Transverse colon (tissue), 4 donors: Measurements from ENCODE around the gene MPDZ. TPM values are rescaled to one million over a fixed set of nuclear protein-coding genes. Genes with fewer than 3 reads are reported as not detected.

Experiments
- DNase-seq: peaks from one replicate; pipeline ENCODE4 v3.0.0-alpha.2; 2019
- H3K27ac ChIP-seq, 4 donors: fragments of 200-600 bp; sonication (generic); 2 replicates each; pipeline ENCODE4 v1.5.1; 2016 to 2018; ENCODE audit warnings: inconsistent platforms in 4 of 4
- H3K27me3 ChIP-seq: fragments of 200-600 bp; sonication (generic); 2 replicates; pipeline ENCODE4 v1.5.1; 2017; ENCODE audit warnings: inconsistent platforms
- H3K36me3 ChIP-seq, 4 donors: fragments of 200-600 bp; sonication (generic); 2 replicates each; pipeline ENCODE4 v1.5.1; 2017 to 2019; ENCODE audit warnings: inconsistent platforms in 4 of 4
- H3K4me1 ChIP-seq, 4 donors: fragments of 200-600 bp; sonication (generic); 2 replicates each; pipeline ENCODE4 v1.5.1; 2017 to 2020; ENCODE audit warnings: inconsistent platforms in 4 of 4
- H3K4me3 ChIP-seq, 4 donors: fragments of 200-600 bp; sonication (generic); 1 replicate in 1 of 4; 2 replicates in 3 of 4; pipeline versions ENCODE4 v1.5.1 to v1.6.1; 2017 to 2019; ENCODE audit warnings: inconsistent platforms in 4 of 4
- H3K9me3 ChIP-seq, 2 donors: fragments of 200-600 bp; sonication (generic); 2 replicates each; pipeline ENCODE4 v1.5.1; 2017 to 2019; ENCODE audit warnings: inconsistent platforms in 2 of 2
- CTCF ChIP-seq, 5 experiments: fragments of 200-600 bp in 3 of 5; fragments of 450-650 bp in 2 of 5; sonication (generic) in 3 of 5; IDR thresholded peaks; 1 replicate in 2 of 5; 2 replicates in 3 of 5; pipeline ENCODE4 v1.5.1; 2016 to 2017; ENCODE audit warnings: antibody characterized with exemption in 5 of 5, inconsistent platforms in 3 of 5, mild to moderate bottlenecking in 2 of 5, moderate library complexity in 1 of 5
- EP300 ChIP-seq: sonication (generic); formaldehyde crosslinking; IDR thresholded peaks from one replicate; pipeline ENCODE4 v1.6.1; 2017; ENCODE audit warnings: antibody characterized with exemption, low read depth
- POLR2A ChIP-seq: fragments of 450-650 bp; IDR thresholded peaks from one replicate; pipeline ENCODE4 v1.6.1; 2016; ENCODE audit warnings: antibody characterized with exemption, mild to moderate bottlenecking, moderate library complexity
- POLR2AphosphoS5 ChIP-seq, 3 donors: sonication (generic); formaldehyde crosslinking; IDR thresholded peaks; one replicate each; pipeline ENCODE4 v1.6.1; 2016; ENCODE audit warnings: antibody characterized with exemption in 3 of 3
- WGBS, 2 donors: methylation state at CpG; one replicate each; pipeline ENCODE4 v1.1.5; 2018; ENCODE audit warnings: low coverage in 1 of 2; 5-methylcytosine and 5-hydroxymethylcytosine counted together
- in situ Hi-C, 4 donors: fragments of 200-750 bp; cut with MboI; loops; one replicate each; pipeline versions ENCODE4 v1.15.0 to v1.15.1; 2017; ENCODE audit warnings: low sequenced_read_pairs in 3 of 4, low pct_ligation_motif_present in 1 of 4, low pct_unique_long_range_greater_than_20kb in 1 of 4
- intact Hi-C: fragments of 100-400 bp; cut with DNase I; formaldehyde crosslinking; loops from one replicate; pipeline ENCODE4 v1.15.1; 2023; ENCODE audit warnings: low total_unique reads
- total RNA-seq, 4 donors: library from RNA; depleted of rRNA; stranded (reverse); fragments of >200 nt; gene quantifications; one replicate each; pipeline ENCODE4 v1.1.0, GENCODE V29; 2016

Gene MPDZ
- total RNA-seq, 4 donors from 2014 or later = 9.7 to 62.1 (median 14.5) TPM

DNA sequence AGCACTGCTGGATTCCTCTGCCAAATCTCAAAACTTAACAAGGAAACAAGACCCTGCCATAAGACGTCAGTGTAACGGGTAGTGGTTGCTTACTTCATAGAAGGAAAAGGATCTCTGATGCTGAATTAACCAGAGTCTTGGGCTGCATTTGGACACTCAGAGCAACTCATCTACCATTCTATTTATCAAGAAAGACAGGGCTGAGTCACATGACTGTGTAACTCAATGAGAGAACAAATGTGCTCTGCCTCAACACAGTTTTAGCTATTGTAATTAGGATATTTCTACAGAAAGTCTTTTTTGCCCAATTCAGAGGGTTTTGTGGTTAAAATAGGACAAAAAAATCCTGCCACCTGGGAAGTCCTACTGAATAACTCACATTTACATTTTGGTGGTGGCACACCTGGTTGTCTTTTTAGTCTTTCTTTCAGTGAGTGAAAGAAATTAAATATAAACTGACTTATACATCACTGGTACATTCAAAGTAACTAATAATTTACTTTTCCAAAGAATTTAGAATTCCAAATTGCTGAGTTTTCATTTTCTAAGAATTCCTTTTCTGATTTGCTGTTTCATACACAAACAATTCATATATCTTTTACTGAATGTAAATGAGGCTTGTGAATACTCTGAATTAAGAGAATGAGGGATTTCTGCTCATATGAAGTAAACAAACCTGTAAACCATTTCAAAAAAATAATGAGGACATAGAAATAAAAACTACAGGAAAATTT is 104.4 kb downstream of the MPDZ start:
- Histone ChIP-seq H3K9me3 (no peaks in the 10 kb centered on the region), H3K36me3 (no peaks in the 10 kb centered on the region), H3K27me3 (no peaks in the 10 kb centered on the region), H3K4me3 (no peak overlapping the region), H3K4me1 (no peaks in the 10 kb centered on the region), H3K27ac (no peak overlapping the region)
- in situ Hi-C loops = no loop called here
- TF ChIP-seq EP300 (no peak), CTCF (IDR thresholded peaks at IDR 0.05) (no peak), POLR2A (no peak), POLR2AphosphoS5 (IDR thresholded peaks at IDR 0.05) (no peak)
- intact Hi-C loops = no loop called here
- 91 to 92% methylated on average over 2 of the region's 2 CpGs for WGBS, 2 donors
- DNase-seq = no peak

GRCh38 chr9:13173553-13173952 is 105.9 kb downstream of the MPDZ start:
- in situ Hi-C loops = no loop called here
- no peaks in the 10 kb centered on the region for H3K27me3 ChIP-seq
- H3K9me3 ChIP-seq = no peaks in the 10 kb centered on the region
- no peaks in the 10 kb centered on the region for H3K4me1 ChIP-seq
- DNase-seq = no peak
- intact Hi-C loops = no loop called here
- H3K4me3 ChIP-seq = no peak overlapping the region
- no peak for TF ChIP-seq POLR2AphosphoS5 (IDR thresholded peaks at IDR 0.05)
- TF ChIP-seq EP300 = no peak
- TF ChIP-seq CTCF (IDR thresholded peaks at IDR 0.05) = no peak
- TF ChIP-seq POLR2A = no peak
- H3K27ac ChIP-seq = no peak overlapping the region
- 80 to 88% methylated on average over 1 to 4 of the region's 4 CpGs for WGBS, 2 donors
- H3K36me3 ChIP-seq = no peaks in the 10 kb centered on the region

- intact Hi-C loops = no loop called here
- Histone ChIP-seq H3K4me3 (no peak overlapping the region), H3K4me1 (no peaks in the 10 kb centered on the region), H3K9me3 (no peaks in the 10 kb centered on the region), H3K36me3 (no peaks in the 10 kb centered on the region), H3K27ac (no peak overlapping the region), H3K27me3 (no peaks in the 10 kb centered on the region)
- in situ Hi-C loops = no loop called here
- no peak for DNase-seq
- WGBS, 2 donors = 77 to 82% methylated on average over 2 of the region's 2 CpGs
- TF ChIP-seq POLR2AphosphoS5 (IDR thresholded peaks at IDR 0.05) = no peak
- no peak for TF ChIP-seq CTCF (IDR thresholded peaks at IDR 0.05)
- TF ChIP-seq EP300 = no peak
- no peak for TF ChIP-seq POLR2A
Observed at GRCh38 chr9:13171261-13171660, 108.2 kb downstream of the MPDZ start.

DNA sequence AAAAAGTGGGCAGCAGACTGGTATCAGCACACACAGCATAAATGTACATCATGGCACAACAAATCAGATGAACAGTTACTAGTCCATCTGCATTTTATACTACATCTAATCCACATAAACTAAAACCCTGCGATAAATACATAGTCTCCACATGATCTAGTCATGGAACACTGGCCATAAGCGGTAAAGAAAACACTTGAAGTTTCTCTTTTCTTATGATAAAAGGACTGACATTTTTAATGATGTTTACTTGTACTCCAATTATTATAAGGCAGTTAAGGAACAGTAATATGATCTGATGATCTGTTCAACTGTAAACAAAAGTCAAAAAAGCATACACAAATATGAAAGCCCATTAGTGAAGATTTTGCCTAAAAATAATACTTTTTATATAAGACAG is 112.5 kb downstream of the MPDZ start:
- DNase-seq = no peak
- no peaks in the 10 kb centered on the region for H3K36me3 ChIP-seq
- H3K4me3 ChIP-seq = no peak overlapping the region
- H3K27ac ChIP-seq = no peak overlapping the region
- in situ Hi-C loops = no loop called here
- H3K9me3 ChIP-seq = no peaks in the 10 kb centered on the region
- 81 to 89% methylated on average over 2 of the region's 2 CpGs for WGBS, 2 donors
- no peak for TF ChIP-seq EP300
- no peak for TF ChIP-seq POLR2AphosphoS5 (IDR thresholded peaks at IDR 0.05)
- TF ChIP-seq POLR2A = no peak
- no peak for TF ChIP-seq CTCF (IDR thresholded peaks at IDR 0.05)
- intact Hi-C loops = no loop called here
- no peaks in the 10 kb centered on the region for H3K27me3 ChIP-seq
- H3K4me1 ChIP-seq = no peaks in the 10 kb centered on the region
